GM19193 (cell line): ENCODE data around the gene SLC46A1.

Experiments
- POLR2A ChIP-seq: IDR thresholded peaks from 4 replicates; pipeline ENCODE4 v1.6.1; 2011; ENCODE audit not compliant: insufficient read depth, insufficient read length; ENCODE audit errors: extremely low read depth

SLC46A1 gene

DNA sequence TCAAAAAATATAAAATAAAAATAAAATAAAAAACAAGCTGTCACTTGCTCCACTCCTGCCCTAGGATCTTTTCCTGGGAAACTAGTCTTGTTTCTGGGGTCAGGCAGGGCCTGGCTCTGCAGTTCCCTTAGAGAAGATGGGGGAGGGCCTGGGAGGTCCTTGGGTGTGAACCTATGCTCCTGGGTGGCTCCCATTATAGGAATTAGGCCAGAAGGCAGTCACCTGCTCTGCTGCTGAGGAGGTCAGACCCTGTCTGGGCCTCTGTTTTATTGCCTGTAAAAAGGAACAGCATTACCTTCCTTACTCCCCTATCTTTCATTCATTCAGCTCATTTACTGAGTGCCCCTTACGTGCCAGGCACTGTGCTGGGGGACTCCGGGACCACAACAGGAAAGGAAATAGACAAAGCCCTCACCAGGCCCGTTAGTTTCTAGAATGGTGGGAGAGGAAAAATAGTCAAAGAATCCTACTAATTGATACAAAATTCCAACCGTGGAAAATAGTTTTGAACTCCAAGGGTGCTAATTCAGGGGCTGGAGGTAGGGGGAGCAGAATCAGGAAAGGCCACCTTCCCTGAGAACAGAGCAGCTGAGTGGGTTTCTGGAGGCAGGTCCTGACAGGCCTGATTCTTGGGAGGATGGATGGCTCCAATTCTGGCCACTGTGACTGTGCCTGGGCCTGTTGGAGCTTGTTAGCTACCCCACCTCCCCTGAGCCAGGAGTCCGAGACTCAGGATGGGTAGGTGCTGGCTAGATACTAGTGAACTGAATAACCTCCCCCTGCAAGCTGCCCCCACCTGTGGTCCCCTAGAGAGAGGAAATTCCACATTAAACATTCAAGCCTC lies 1.3 kb upstream of the SLC46A1 start:
- no peak for TF ChIP-seq POLR2A

DNA sequence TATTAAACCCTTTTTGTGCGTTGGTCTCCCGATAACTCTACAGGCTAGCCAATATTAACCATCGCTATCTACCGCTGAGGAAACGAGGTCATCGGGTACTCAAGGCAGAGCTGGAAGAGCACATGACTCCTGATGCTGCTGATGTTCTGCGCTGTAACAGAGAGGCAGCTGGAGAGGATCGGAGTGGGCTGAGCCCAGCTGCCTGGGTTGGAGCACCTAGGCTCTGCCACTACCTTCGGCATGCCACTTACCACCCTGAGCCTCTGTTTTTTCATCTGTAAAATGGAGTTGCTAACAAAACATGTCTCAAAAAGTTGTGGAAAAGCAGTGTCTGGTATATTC lies 432 bp upstream of the SLC46A1 start:
- no peak for TF ChIP-seq POLR2A

DNA sequence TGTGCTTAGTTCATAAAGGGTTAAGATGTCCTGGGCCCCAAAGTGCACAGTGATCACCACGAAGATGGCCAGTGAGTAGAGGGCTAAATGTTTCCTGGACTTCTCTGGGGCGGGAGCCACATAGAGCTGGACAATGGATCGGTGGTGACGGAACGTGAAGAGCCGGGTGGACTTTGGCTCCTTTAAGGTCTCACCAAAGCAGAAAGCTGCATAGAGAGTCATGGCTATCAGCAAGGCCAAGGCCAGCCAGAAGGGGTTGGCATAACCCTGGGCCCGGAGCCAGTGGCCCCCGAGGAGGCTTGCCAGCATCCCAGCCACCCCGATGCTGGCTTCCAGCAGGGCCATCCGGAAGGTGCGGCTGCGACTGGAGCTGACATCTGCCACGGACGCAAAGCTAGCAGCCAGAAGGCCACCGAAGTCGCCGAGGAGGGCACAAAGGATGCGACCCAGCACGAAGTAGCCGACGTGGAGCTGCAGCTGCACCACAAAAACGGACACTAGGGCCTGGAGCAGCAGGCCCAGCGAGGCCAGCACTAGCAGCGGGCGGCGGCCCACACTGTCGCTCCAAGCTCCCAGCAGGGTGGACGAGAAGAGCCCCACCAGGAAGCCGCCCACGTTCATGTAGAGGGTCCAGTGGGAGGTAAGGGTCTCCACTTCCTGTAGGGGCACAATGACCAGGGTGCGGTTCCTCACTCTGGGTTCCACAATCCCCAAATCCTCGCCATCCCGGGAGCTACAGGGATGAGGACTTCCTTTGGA lies 1.0 kb downstream of the SLC46A1 start:
- no peak for TF ChIP-seq POLR2A

DNA sequence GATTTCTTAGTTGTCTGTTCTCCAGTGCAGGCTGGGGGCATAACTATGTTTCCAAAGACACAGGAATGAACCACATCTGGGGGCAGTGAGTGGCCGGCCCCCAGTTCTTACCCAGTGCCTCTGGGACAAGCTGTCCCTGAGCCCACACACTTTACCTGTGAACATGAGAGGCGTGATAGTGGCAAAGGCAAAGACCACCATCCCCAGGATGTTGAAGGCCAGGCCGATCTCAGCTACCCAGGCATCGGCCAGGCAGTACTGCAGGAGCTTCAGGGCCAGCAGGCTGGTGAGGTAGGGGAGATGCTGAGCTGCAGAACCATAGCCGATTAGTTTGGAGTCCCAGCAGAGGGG lies 1.6 kb downstream of the SLC46A1 start:
- no peak for TF ChIP-seq POLR2A

DNA sequence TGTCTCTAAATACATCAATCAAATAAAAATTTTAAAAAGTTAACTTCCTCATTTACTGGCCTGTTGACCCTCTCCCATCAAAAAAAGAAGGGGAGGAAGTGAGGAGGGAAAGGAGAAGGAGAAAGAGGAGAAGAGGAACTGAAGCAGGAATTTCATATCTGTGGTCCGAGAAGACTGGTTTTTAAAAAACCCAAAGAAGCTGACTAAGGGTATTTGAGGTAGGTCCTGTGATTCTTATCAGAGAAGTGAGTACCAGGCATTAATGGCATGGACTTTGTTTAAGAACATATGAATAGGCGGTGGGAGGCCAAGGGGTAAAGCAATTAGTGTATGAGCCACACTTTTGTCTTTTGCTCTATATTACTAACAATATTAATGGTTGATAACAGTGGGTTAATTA lies 2.0 kb downstream of the SLC46A1 start:
- TF ChIP-seq POLR2A, result no peak

DNA sequence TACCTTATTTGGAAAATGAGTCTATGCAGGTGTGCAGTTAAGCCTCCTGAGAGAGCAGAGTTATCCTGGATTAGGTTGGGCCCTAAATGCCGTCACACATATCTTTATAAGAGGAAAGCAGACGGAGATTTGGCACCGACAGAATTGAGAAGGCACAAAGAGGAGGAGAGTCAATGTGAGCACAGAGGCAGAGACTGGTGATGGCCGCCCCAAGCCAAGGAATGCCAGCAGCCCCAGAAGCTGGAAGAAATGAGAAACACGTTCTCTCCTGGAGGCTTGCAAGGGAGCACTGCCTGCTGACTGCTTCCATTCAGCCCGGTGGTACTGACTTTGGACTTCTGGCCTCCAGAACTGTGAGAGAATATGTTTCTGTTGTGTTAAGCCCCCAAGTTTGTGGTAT lies 3.2 kb downstream of the SLC46A1 start:
- TF ChIP-seq POLR2A, result no peak

DNA sequence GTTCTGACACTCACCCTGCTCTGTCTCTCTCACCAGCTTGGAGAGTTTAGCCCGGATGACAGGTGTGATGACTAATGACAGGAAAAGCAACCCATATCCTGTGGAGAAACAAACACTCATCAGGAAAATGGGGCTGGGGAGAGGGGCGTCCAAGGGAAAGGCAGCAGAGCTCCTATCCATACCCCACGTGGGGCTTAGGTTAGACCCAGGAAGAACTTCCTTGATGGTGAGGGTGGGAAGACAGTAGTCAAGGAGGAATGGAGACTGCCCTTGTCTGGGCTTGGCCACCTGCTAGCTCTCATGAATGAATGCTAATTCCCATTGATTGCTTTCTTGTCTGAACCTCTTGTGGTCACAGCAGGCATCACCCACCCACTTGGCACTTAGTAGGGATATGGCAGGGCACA lies 3.8 kb downstream of the SLC46A1 start:
- TF ChIP-seq POLR2A, result no peak

DNA sequence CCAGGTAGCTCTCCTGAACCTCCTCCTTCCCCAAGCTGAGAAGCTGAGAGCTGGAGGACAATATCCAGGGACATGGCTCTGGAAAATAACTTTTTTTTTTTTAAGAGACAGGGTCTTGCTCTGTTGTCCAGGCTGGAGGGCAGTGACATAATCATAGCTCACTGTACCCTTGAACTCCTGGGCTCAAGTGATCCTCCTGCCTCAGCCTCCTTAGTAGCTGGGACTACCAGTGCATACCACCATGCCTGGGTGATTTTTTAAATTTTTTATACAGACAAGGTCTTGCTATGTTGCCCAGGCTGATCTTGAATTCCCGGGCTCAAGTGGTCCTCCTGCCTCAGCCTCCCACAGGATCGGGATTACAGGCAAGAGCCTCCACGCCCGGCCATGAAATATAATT lies 6.2 kb downstream of the SLC46A1 start:
- TF ChIP-seq POLR2A, result no peak

DNA sequence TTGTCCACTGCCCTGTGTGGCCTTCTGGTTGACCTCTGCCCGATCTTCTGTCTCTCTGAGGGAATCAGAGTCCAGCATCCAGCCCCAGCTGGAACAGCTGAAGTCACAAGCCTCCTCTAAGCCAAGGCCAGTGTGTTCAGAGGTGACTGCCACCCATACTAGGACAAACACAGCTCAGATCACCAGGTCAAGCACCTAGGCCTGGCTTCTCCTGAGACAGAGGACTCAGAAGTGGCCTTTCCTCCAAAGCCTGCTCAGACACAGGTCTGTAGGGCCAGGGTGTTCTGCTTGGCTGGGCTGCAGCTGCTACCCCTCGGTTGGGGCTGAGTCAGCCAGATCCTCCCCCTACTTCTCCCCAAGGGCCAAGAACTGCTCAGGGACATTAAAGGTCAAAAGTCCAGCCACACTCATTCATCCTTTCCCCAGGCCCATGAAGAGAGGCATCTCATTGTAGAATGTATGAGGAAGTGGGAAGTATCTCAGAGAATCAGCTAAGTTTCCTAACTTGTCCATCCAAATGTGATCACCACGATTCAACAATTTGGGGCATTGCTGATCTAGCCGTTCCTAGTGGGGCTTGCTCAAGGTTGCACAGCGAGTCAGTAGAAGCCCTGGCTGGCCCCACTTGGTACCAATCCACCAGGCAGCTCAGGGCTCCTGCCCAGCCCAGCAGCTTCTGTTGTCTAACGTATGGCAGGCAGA lies 7.6 kb downstream of the SLC46A1 start:
- no peak for TF ChIP-seq POLR2A

DNA sequence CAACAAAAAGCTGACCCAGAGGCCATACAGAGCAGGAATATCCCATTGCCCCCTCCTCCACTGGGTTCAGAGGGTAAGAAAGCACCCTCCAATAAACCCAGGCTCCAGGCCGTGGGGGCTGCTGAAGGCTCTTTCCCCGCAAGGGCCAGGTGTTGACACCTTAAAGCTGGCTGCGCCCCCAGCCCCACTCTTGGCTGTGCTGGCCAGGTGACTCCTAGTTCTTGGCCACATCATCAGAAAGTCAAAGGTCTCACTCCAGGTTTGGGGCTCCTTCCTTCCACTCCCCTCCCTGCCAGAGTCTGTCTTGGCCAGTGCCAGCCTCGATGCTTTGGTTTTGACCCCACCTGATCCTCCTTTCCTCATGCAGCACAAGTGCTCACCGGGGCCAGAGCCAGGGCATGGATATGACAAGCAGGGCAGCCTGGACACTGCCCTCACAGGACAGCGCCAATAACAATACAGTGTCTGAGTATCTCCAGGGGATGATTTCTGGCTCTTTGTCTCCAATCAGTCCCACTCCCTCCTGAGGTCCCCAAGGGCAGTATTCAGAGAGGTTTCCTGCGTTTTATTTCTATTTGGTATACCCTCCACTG lies 8.2 kb downstream of the SLC46A1 start:
- TF ChIP-seq POLR2A, result no peak

DNA sequence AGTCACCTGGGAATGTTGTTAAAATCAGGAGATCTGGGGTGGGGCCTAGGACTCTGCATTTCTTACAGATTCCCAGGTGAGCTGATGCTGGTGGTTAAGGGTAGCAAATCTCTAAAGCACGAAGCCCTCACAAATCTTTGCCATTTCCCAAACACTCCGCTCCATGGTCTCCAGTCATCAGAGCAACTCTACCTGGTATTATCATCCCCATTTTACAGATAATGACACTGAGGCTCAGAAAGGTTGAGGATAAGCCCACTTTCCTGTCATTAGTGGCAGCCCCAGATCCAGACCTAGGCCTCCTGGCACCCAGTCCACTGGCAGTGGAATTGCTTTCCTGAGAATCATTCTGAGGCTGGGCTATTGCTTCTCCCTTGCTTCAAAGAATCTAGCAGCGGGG lies 8.7 kb downstream of the SLC46A1 start:
- no peak for TF ChIP-seq POLR2A

DNA sequence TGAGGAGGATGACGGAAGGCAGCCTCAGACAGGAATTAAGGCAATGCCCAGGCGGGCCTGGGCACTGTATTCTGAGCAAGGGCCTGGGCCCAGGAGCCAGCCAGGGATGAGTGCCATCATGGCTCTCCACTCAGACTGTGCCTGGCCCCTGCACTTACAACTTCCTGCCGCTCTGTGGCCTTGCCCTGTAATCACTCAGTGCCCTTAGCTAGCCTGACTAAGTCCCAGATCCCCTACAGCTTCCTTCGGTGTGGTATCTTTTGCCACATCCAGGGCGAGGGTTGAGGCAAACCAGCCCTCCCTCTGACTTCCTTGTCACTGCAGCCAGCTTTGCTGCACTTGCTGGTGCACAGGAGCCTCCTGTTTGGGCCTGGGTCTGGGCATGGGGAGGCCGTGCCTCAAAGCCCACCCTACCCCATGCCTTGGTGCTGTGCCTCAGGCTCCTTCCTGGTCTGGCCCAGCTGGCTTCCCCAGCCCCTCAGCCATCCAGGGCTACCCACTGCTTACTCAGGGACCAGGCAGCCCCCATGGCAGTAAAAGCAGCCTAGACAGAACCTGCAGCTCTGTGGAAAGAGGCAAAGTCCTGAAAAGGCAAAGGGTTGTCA lies 9.3 kb downstream of the SLC46A1 start:
- no peak for TF ChIP-seq POLR2A

DNA sequence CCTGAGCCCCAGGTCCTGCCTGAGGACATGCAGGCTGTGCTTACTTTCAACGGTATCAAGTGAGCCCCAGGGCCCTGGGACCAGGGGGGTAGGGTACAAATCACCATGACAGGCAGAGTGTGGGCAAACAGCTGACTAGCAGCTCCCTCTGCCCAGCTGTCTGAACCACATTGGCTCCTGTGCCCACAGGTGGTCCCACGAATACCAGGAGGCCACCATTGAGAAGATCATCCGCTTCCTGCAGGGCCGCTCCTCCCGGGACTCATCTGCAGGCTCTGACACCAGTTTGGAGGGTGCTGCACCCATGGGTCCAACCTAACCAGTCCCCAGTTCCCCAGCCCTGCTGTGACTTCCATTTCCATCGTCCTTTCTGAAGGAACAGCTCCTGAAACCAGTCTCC lies 10.0 kb downstream of the SLC46A1 start:
- TF ChIP-seq POLR2A, result no peak

DNA sequence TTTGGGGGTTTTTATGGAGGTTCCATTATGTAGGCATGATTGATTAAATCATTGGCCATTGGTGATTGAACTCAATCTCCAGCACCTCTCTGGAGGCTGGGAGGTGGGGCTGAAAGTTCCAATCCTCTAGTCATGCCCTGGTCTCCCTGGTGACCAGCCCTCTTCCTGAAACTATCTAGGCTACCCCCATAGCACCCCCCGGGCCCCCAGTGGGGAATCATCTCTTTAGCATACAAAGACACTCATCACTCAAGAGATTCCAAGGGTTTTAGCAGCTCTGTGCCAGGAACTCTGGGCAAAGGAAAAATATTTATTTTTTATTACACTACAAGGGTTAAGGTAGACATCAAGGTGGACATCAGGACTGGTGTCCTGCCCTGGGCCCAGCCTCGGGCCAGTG lies 10.6 kb downstream of the SLC46A1 start:
- no peak for TF ChIP-seq POLR2A
